Activated naive CD8-positive, alpha-beta T cell (primary cell): ENCODE data around the gene PGAM2.

Source experiments
- H3K27ac Mint-ChIP-seq: one replicate; pipeline ENCODE4 v1.8.0; 2021; ENCODE audit warnings: mixed read lengths
- H3K27me3 Mint-ChIP-seq: one replicate; pipeline ENCODE4 v1.8.0; 2021; ENCODE audit warnings: mixed read lengths
- H3K36me3 Mint-ChIP-seq: one replicate; pipeline ENCODE4 v1.8.0; 2021; ENCODE audit warnings: mixed read lengths
- H3K4me1 Mint-ChIP-seq: one replicate; pipeline ENCODE4 v1.8.0; 2021; ENCODE audit warnings: low read depth, mixed read lengths
- H3K4me3 Mint-ChIP-seq: one replicate; pipeline ENCODE4 v1.8.0; 2021; ENCODE audit warnings: mild to moderate bottlenecking, mixed read lengths
- H3K9me3 Mint-ChIP-seq: one replicate; pipeline ENCODE4 v1.8.0; 2021; ENCODE audit warnings: low read depth, mixed read lengths

The PGAM2 gene

DNA sequence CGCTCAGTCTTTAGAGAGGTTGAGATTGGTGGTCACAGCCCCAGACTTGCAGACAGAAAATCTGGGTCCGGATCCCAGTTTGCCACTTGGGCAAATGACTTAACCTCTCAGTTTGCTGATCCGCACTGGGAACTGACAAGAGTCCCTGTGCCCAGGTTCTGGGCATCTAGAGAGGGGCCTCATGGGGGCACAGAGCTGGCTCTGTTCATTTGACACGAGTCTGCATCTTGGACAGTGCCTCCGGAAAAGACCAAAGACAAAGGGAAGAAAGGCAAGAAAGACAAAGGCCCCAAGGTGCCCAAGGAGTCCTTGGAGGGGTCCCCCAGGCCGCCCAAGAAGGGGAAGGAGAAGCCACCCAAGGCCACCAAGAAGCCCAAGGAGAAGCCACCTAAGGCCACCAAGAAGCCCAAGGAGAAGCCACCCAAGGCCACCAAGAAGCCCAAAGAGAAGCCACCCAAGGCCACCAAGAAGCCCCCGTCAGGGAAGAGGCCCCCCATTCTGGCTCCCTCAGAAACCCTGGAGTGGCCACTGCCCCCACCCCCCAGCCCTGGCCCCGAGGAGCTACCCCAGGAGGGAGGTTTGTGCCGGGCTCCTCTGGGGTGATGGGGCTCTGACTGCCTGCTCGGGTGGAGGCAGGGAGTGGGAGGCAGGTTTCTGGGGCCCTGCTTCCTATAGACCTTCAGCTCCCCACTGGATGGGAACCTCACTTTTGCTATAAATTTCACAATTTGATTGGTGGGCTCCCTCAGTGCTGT lies 41.1 kb upstream of the PGAM2 start:
- H3K36me3 Mint-ChIP-seq, result no peaks in the 10 kb centered on the region
- H3K4me3 Mint-ChIP-seq, result peak overlapping the region; percentile 89
- no peaks in the 10 kb centered on the region for H3K27me3 Mint-ChIP-seq

DNA sequence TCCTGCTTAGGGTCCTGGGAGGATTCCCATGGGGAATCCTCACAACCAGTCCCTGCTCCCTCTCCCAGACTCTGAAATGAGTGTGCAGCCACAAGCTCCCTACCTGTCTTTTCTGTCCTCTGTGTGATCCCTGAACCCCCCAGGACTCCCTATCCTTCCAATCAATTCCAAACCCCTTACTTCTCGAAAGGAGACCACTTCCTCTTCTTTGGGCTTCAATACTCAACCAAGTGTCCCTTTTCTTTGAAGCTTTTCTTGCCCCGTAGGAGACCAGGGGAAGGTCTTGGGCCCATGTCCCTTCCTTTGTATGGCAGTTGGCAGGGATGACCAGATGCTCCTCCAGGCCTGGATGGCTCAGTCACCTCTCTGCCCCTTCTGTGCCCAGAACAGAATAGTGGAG lies 40.5 kb upstream of the PGAM2 start:
- Mint-ChIP-seq H3K9me3 (no peaks in the 10 kb centered on the region), H3K4me3 (peak overlapping the region; percentile 89), H3K27ac (peak overlapping the region; percentile 86), H3K4me1 (peaks cover 14% of the 10 kb centered on the region), H3K36me3 (no peaks in the 10 kb centered on the region), H3K27me3 (no peaks in the 10 kb centered on the region)

More for the DNA sequence above, 41.1 kb upstream of the PGAM2 start:
- H3K4me1 Mint-ChIP-seq, result peaks cover 14% of the 10 kb centered on the region
- H3K9me3 Mint-ChIP-seq, result no peaks in the 10 kb centered on the region
- peak overlapping the region; percentile 46 for H3K27ac Mint-ChIP-seq

DNA sequence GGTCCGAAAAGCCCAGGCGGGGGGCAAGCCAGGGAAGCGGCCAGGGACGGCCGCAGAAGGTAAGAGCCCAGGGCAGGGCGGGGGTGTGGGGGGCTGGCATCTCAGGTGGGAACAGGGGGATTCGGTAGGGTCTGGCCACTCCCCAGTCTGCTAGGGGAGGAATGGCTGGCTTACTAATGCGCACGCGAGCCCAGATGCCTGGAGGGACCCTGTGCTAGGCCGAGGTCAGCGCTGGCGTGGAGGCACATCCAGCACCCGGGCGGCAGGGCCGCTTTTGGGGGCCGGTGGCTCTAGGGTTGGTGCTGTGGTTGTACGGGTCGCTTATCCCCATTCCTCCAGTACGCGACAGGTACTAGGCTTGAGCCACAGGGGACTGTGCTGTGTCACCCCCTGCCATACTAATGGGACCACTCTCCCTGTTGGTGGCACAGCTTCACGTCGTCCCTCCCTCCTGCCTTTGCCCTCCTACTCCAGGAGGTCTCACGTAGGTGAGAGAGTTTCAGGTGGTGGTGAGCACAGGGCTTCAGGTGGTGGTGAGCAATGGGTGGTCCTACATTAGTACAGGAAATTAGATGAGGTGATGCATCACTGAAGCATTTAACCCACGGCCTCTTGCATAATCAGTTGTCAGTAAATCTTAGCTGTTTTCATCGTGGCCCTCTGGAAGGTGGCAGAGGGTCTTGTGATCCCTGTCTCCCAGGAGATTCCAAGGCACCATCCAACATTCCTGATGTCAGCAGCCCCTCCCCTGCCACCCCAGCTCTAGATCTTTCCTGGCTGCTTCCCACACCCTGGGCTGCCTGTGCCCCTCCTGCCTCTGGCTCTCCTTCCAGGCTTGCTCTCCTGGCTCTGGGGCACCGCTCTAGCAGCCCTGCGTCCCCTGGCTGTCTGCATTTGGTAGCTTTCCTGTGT lies 39.7 kb upstream of the PGAM2 start:
- Mint-ChIP-seq H3K4me1 (peaks cover 14% of the 10 kb centered on the region), H3K27ac (peak overlapping the region; percentile 86), H3K4me3 (peak overlapping the region; percentile 89), H3K9me3 (no peaks in the 10 kb centered on the region), H3K36me3 (no peaks in the 10 kb centered on the region), H3K27me3 (no peaks in the 10 kb centered on the region)

DNA sequence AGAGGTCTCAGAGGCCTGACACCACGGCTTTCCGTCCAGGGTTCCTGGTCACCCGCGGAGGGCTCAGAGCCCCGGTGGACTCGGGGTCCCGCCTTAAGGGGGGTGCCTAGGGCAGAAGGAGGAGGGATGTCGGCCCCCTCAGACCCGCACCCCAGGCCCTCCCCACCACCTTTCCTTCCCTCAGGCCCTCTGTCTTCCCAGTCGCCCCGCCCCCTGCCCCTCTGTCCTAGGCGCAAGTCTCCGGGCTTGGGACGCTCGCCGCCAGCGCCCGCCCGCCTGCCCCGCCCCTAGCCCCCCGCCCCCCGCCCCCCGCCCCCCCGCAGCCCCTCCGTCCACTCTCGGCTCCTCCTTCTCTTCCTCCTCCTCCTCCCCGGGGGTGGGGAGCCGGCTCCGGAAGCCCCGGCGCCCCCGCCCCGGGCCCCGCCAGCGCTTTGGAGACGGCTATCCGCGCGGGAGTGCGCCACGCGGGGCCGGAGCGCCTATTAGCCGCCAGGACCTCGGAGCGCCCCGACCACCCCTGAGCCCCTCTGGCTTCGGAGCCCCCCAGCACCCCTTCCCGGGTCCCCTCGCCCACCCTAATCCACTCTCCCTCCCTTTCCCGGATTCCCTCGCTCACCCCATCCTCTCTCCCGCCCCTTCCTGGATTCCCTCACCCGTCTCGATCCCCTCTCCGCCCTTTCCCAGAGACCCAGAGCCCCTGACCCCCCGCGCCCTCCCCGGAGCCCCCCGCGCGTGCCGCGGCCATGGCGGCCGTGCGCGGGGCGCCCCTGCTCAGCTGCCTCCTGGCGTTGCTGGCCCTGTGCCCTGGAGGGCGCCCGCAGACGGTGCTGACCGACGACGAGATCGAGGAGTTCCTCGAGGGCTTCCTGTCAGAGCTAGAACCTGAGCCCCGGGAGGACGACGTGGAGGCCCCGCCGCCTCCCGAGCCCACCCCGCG lies 38.8 kb upstream of the PGAM2 start, which contains the start of gene AEBP1:
AEBP1 (plus strand) TSS at position 423 of the 937 bp plus-strand sequence; CDS start at position 744, 321 bp downstream.
- H3K4me1 Mint-ChIP-seq, result peaks cover 16% of the 10 kb centered on the region
- H3K36me3 Mint-ChIP-seq, result no peaks in the 10 kb centered on the region
- peak within 1 kb of the TSS; percentile 89 for H3K4me3 Mint-ChIP-seq
- no peaks in the 10 kb centered on the region for H3K9me3 Mint-ChIP-seq
- no peaks in the 10 kb centered on the region for H3K27me3 Mint-ChIP-seq
- peak within 1 kb of the TSS; percentile 86 for H3K27ac Mint-ChIP-seq

DNA sequence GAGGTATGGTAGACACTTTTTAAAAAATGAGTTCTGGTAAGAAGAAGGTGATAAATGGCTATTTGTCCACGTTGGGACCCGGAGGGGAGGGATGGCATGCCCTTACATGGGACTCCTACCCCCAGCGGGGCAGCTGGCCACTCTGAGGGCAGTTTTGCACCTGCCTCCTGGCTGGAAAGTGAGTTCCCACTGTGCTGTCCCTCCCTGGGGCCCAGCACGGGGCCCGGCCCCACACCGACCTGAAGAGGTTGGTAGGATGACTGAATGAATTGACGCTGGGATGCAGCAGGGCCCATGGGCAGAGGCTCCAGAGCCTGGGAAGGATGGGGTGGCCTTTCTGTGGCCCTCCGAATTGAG lies 38.2 kb upstream of the PGAM2 start:
- H3K9me3 Mint-ChIP-seq, result no peaks in the 10 kb centered on the region
- peak overlapping the region; percentile 74 for H3K27ac Mint-ChIP-seq
- H3K4me3 Mint-ChIP-seq, result peak overlapping the region; percentile 71
- no peaks in the 10 kb centered on the region for H3K36me3 Mint-ChIP-seq
- no peaks in the 10 kb centered on the region for H3K27me3 Mint-ChIP-seq
- peaks cover 16% of the 10 kb centered on the region for H3K4me1 Mint-ChIP-seq

DNA sequence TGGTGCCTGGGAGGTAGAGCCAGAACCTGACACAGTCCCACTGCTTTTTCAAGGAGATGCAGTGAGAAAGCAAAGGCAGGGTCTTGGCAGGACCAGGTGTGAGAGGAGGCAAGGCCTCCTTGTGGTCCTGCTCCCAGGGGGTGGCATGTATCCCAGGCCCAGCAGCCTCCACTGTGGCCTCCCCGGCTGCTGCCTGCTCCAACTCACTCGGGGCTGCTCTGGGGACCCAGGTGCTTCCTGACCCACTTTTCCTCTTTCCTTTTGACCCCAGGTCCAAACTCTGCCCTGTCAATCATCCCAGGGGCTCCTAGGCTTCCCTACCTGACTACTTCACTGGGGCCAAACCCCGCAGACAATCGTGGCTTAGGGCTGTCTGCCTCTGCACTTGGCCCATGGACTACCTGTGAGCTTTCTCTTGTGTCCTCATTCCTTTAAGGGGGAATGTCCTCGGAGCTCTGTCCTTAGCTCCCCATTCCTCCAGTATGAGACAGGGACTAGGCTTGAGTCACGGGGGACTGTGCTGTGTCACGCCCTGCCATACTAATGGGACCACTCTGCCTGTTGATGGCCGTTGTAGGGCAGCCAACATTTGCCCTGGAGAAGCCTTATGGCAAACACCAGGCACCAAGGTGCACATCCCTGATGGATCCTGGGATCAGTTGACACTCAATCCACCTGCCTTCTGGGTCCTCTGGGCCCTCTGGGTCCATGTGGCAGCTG lies 37.6 kb upstream of the PGAM2 start:
- Mint-ChIP-seq H3K4me3 (peak overlapping the region; percentile 71), H3K27ac (peak overlapping the region; percentile 74), H3K36me3 (no peaks in the 10 kb centered on the region), H3K9me3 (no peaks in the 10 kb centered on the region), H3K27me3 (no peaks in the 10 kb centered on the region), H3K4me1 (peaks cover 16% of the 10 kb centered on the region)

DNA sequence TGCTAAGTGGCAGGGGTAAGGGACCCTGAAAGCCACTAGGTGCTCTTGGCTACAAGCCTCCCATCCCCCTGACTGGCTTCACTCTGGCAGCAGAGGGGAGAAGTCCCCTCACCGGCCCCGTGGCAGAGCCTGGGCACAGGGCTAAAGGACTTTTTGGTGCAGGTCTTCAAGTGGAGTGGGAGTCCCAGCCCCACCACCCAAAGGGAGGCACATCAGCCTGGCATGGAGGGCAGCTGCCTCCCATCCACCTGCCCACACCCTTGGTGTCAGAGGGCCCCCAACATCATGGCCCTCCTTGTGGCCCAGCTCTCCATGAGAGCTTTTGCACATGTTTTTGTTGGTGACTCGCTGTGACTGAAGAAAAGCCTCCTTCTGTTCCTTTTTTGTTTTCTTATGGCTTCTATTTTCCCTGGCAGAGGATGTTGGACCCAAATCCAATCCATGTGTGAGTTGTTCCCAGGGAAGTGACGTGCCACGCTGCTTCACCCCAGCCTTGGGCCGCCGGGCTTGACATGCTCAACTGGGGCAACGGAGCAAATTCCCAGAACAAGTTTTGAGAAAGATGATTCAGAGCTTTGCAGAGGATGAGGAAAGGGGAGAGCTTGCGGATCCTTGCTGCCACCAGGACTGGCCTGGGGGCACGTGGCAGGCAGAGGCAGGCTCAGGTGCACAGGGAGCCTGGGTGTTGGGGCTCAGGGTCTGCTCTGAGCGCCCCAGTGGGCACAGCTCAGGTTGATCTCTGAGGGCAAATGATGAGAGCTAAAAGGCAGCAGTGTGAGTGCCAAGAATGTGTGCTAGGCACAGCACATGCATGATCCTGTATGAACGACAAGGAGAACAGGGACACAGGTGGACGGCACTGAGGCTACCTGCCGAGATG lies 36.8 kb upstream of the PGAM2 start:
- Mint-ChIP-seq H3K4me3 (peak overlapping the region; percentile 30), H3K27ac (peak overlapping the region; percentile 37), H3K27me3 (no peaks in the 10 kb centered on the region), H3K4me1 (peaks cover 22% of the 10 kb centered on the region), H3K36me3 (no peaks in the 10 kb centered on the region), H3K9me3 (no peaks in the 10 kb centered on the region)

DNA sequence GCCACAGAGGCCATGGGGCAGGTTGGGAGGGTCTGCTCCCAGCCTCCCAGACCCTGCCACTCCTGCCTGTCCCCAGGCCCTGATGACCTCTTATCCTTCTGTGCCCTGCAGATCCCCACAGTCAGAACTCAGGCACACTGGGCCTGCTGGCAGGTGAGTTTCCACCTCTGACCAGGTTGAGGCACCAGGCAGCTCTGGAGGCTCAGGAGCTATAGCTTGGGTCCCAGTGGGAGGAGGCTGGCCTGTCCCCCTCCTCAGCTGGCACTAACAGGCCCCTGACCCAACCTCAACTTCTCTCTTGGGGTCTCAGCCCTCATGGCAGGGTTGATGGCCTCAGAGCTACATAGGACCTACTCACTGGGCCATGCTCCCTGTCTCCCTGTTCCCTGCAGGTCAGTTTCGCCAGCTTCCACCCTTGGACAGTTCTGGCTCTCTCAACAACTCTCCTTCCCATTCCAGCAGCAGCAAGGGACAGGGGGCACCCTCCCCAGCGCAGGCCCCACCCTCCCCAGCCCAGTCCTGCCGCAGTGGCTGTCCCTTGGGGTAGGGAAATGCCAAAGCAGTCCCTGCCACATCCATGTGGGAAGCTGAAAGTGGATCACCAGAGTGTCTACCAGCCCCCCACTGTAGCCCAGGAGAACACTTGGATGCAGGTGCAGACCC lies 36.1 kb upstream of the PGAM2 start:
- H3K36me3 Mint-ChIP-seq, result no peaks in the 10 kb centered on the region
- H3K4me1 Mint-ChIP-seq, result peaks cover 28% of the 10 kb centered on the region
- H3K27ac Mint-ChIP-seq, result no peak overlapping the region
- H3K4me3 Mint-ChIP-seq, result no peak overlapping the region
- H3K9me3 Mint-ChIP-seq, result no peaks in the 10 kb centered on the region
- H3K27me3 Mint-ChIP-seq, result no peaks in the 10 kb centered on the region

DNA sequence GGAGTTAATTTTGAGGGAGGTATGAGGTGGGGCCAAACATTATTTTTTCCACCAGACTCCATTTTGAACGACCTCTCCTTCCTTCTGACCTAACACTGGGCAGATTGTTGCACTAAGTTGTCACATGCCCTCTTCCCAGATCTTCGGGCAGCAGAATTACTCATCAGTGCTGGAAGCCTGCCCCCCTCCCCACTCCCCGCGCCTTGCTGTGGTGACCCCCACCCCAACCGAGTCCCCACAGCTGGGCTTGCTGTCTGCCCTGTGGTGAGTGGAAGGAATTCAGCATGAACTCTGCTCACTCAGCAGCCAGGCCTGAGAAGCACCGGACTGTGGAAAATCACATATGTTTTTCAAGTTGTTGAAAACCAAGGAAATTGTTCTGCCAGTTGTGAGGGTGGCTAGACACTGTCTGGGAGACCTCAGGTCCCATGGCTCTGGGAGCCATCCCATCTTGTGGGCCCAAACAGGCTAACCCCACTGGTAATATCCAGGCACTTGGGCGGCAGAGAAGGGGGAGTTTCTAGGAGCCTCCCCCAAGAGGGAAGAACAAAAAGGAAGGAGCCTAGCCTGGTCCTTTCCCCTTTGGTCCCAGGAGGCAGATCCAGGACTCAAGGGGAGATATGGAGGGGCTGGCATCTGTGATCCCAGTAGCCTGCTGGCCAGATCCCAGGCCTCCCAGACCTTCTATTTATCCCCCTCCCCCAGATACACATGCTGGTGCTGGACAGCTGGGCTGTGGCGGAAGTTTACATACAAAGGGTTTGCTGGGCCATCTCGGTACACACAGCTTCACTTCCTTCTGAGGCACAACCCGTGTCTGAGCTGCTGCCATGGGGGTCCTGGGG lies 35.3 kb upstream of the PGAM2 start:
- Mint-ChIP-seq H3K4me1 (peaks cover 21% of the 10 kb centered on the region), H3K36me3 (no peaks in the 10 kb centered on the region), H3K9me3 (no peaks in the 10 kb centered on the region), H3K27ac (no peak overlapping the region), H3K27me3 (no peaks in the 10 kb centered on the region), H3K4me3 (no peak overlapping the region)

DNA sequence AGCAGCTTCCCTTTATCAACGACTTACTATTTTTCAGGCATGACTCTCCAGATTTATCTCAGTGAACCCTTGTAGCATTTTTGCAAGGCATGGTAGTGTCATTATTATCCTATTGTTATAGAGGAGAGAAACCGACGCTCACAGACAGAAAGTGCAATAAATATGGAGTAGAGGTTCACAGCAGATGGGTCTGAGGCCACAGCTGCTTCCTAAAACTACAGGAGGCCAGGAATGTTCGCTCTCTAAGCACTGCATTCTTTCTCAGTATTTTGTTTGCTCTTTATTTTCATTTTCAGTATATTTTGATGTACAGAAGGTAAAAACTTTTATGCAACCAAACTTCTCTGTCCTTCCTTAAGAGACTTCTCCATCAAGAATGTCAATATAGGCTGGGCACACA lies 34.3 kb upstream of the PGAM2 start:
- Mint-ChIP-seq H3K36me3 (no peaks in the 10 kb centered on the region), H3K4me3 (no peak overlapping the region), H3K27me3 (no peaks in the 10 kb centered on the region), H3K9me3 (no peaks in the 10 kb centered on the region), H3K27ac (no peak overlapping the region), H3K4me1 (peaks cover 14% of the 10 kb centered on the region)

DNA sequence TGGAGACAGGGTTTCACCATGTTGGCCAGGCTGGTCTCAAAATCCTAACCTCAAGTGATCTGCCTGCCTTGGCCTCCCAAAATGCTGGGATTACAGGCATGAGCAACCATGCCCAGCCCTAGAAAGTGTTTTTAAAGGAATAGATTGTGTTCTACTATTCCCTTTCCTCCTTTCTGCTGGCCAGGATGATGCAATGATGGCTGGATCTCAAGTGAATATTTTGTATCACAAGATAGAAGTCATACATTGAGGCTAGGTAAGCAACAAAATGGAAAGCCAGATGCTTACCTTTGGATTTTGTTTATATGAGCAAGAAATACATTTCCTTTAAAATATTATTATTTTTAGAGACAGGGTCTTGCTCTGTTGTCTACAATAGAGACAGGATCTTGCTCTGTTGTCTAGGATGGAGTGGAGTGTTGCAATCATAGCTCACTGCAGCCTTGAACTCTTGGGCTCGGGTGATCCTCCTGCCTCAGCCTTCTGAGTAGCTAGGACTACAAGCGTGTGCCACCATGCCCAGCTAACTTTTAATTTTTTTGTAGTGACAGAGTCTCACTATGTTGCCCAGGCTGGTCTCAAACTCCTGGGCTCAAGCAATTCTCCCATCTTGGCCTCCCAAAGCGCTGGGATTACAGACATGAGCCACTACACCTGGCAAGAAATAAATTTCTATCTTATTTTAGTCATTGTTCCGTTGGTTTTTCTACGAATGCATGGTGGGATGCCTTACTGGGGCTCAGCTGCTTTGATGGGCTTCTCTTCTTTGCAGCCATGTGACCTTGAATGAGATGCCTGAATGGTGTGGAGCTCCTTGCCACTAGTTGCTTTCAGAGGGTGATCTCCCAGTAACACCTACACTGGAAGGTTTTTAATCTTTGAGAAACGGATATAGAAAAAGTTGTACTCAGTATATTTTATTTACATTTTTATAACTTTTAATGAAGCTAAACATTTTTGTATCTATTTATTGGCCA lies 33.0 kb upstream of the PGAM2 start:
- Mint-ChIP-seq H3K4me3 (no peak overlapping the region), H3K27ac (no peak overlapping the region)

More for the DNA sequence above, 33.0 kb upstream of the PGAM2 start:
- Mint-ChIP-seq H3K27me3 (no peaks in the 10 kb centered on the region), H3K9me3 (no peaks in the 10 kb centered on the region), H3K4me1 (peaks cover 14% of the 10 kb centered on the region), H3K36me3 (no peaks in the 10 kb centered on the region)
